K562 (cell line): ENCODE results near the gene HSD11B2. TPM values are rescaled to one million over a fixed set of nuclear protein-coding genes. Genes with fewer than 3 reads are reported as not detected.
A peak's percentile ranks its signal among the peaks of the same experiment; 100 is the strongest.

Experiments
- CBX3 ChIP-seq, 2 experiments: IDR thresholded peaks; 1 replicate in 1 of 2; 2 replicates in 1 of 2; pipeline ENCODE4 v1.6.1; 2012; ENCODE audit warnings: inconsistent platforms in 2 of 2, low read length in 2 of 2, borderline replicate concordance in 1 of 2, control low read depth in 1 of 2
- E2F3 ChIP-seq: fragments of 250-450 bp; sonication (Bioruptor Pico); IDR thresholded peaks from 2 replicates; pipeline ENCODE4 v1.4.0; 2020; ENCODE audit warnings: mild to moderate bottlenecking
- HDAC1 ChIP-seq, 2 experiments: fragments of 450-650 bp; IDR thresholded peaks; 2 replicates each; pipeline ENCODE4 v1.6.1; 2016 to 2017; ENCODE audit warnings: inconsistent platforms in 1 of 2, mild to moderate bottlenecking in 1 of 2, moderate library complexity in 1 of 2
- HDAC3 ChIP-seq: fragments of 450-650 bp; IDR thresholded peaks from 2 replicates; pipeline ENCODE4 v1.6.1; 2018; ENCODE audit warnings: borderline replicate concordance, mild to moderate bottlenecking, moderate library complexity; ENCODE audit not compliant: partially characterized antibody
- KAT8 ChIP-seq: fragments of 450-650 bp; IDR thresholded peaks from 2 replicates; pipeline ENCODE4 v1.6.1; 2016; ENCODE audit warnings: low read depth, mild to moderate bottlenecking
- MGA ChIP-seq: fragments of 450-650 bp; IDR thresholded peaks from 2 replicates; pipeline ENCODE4 v1.6.1; 2016; ENCODE audit warnings: mild to moderate bottlenecking, moderate library complexity
- PRMT5 ChIP-seq: sonication (generic); formaldehyde crosslinking; IDR thresholded peaks from 2 replicates; pipeline ENCODE4 v1.5.0; 2020; ENCODE audit warnings: missing genetic modification reagents
- RB1 ChIP-seq: fragments of 450-650 bp; IDR thresholded peaks from 2 replicates; pipeline ENCODE4 v1.6.1; 2017; ENCODE audit warnings: low read depth, mild to moderate bottlenecking
- SIN3A ChIP-seq, 2 experiments: fragments of 150-350 bp in 1 of 2; IDR thresholded peaks; 2 replicates each; pipeline ENCODE4 v1.6.1; 2011 to 2016; ENCODE audit warnings: borderline replicate concordance in 2 of 2, low read depth in 2 of 2, low read length in 2 of 2, mild to moderate bottlenecking in 2 of 2, moderate library complexity in 2 of 2; ENCODE audit not compliant: control insufficient read depth in 1 of 2
- THRB ChIP-seq: fragments of 450-650 bp; formaldehyde crosslinking; conservative IDR thresholded peaks from 2 replicates; pipeline ENCODE4 v1.4.0; 2022; ENCODE audit warnings: mild to moderate bottlenecking, missing genetic modification characterization
- ZBTB2 ChIP-seq: fragments of 450-650 bp; IDR thresholded peaks from 2 replicates; pipeline ENCODE4 v1.6.1; 2016; ENCODE audit warnings: antibody characterized with exemption
- ZNF830 ChIP-seq: fragments of 250-450 bp; sonication (Bioruptor Pico); IDR thresholded peaks from 2 replicates; pipeline ENCODE4 v1.5.0; 2021; ENCODE audit warnings: mild to moderate bottlenecking
- ZSCAN32 ChIP-seq: fragments of 450-650 bp; formaldehyde crosslinking; IDR thresholded peaks from 2 replicates; pipeline ENCODE4 v1.4.0; 2020; ENCODE audit warnings: mild to moderate bottlenecking, moderate library complexity
- polyA plus RNA-seq, 8 experiments: library from polyadenylated mRNA; depleted of rRNA in 4 of 8; stranded (reverse) in 5 of 8; unstranded in 3 of 8; fragments of >200 nt; fragmentation: Nextera tagmentation in 2 of 8; fragmentation: Illumina TruSeq in 1 of 8; extraction: Ambion mirVana in 2 of 8; extraction: Trizol in 1 of 8; gene quantifications; 2 replicates each; pipeline versions ENCODE4 v1.2.1 to v1.2.3, GENCODE V29; 2011 to 2014; ENCODE audit warnings: inconsistent platforms in 1 of 8, missing spikeins in 1 of 8
- total RNA-seq, 7 experiments: library from RNA; depleted of rRNA in 6 of 7; stranded (reverse); fragments of >200 nt in 6 of 7; fragmentation: Illumina TruSeq in 2 of 7; extraction: Trizol in 2 of 7; gene quantifications; 2 replicates each; pipeline versions ENCODE4 v1.2.1 to v1.2.3, GENCODE V29; 2011 to 2021; ENCODE audit warnings: low replicate concordance in 1 of 7

Gene HSD11B2
- total and polyA plus RNA-seq, 9 of the 15 experiments (the other 6 are each of a cell fraction or from before 2014, with no cell fraction given), result 0.08 to 2.0 (median 0.79) TPM

GRCh38 chr16:67480833-67481560 lies 50.1 kb downstream of the HSD11B2 start, which contains the start of gene ATP6V0D1 (continued):
- no peak for TF ChIP-seq MGA
- peak; percentile 91 to 99; a peak in 3 of 4 replicates for TF ChIP-seq HDAC1 (IDR thresholded peaks at IDR 0.05)
- TF ChIP-seq ZSCAN32 (CRISPR knock-in tag), result no peak
- peak; percentile 35; the same call in 1 of the 2 replicates for TF ChIP-seq E2F3
- TF ChIP-seq ZNF830 (CRISPR knock-in tag), result no peak
- TF ChIP-seq THRB (CRISPR knock-in tag), result 0 out of 2 replicates have a peak, but pooled peaks have one; percentile 60
- TF ChIP-seq ZBTB2, result peak; percentile 62; the same call in 1 of the 2 replicates
- no peak for TF ChIP-seq CBX3 (IDR thresholded peaks at IDR 0.05; ENCODE audit: borderline replicate concordance in 1 of 2, low read length in 2 of 2)
- TF ChIP-seq PRMT5 (CRISPR knock-in tag), result no peak
- TF ChIP-seq KAT8, result no peak
- TF ChIP-seq SIN3A (IDR thresholded peaks at IDR 0.05; ENCODE audit: borderline replicate concordance in 2 of 2, control insufficient read depth in 1 of 2, low read depth in 2 of 2, low read length in 2 of 2), result peak; percentile 99
- no peak for TF ChIP-seq HDAC3
- TF ChIP-seq RB1, result peak; percentile 93
